8988T (cell line): ENCODE measurements around the gene FLVCR2.
"Not testable (repeated sequence)": the region's sequence is repeated elsewhere in the genome, so short reads cannot be mapped to it uniquely, and the experiment has no call there.

Source experiments
- DNase-seq: peaks from one replicate; pipeline ENCODE4 v3.0.0; 2011

FLVCR2 gene

DNA sequence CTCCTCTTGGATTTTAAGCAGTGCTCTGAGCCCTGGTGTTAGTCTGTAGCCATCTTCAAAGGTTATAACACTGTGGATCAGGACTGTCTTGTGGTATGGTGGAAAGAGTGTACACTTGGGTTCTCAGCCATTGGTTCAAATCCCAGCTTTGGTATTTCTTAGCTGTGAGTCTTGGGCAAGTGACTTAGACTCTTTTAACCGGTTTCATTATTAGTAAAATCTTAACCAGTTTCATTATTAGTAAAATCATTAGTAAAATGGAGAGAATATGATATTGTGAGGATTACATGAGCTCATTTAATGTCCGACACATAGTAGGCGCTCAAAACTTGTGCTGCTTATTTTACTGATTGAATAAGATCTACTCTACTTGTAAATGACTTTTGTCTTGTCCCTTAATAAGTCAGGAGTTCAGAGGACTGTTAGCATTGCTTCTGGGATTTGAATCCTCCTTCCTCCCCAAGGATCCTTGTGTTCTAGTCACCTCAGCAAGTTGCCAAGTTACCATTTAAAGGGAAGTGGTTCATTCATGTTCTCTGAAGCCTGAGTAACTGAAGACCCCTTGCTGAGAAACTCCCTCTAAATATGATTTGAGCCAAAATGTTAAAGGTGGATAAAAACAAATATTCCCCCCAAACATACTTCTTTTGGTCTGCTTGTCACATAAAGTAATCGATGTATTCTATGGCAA lies 95.1 kb downstream of the FLVCR2 start:
- no peak for DNase-seq

DNA sequence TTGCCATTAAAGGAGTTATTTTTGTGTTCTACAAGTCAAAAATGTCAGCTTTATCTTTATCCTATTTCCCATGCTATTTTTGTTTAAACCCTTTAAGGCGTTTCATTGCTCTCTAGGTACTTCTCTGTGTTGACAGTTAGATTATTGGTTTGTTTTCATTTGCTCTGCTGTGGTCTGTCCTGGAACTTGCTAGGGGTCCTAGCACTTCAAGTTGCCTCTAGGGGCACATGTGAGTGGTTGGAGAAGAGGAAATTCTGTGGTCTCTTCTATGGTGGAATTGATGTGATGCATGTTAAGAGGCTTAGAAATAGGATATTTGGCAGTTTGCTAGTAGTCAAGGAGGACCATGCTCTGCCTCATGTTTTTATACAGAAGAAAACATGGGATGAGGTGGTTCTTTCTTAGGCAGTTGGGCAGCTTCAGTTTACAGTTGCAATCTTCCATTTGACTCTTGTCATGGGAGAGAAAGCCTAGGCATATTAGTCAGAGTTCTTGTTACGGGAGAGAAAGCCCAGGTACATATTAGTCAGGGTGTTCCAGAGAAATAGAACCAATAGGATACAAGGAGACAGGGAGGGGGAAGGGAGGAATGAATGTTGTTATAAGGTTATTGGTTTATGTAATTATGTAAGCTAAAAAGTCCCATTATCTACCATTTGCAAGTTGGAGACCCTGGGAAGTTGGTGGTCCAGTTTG lies 97.0 kb downstream of the FLVCR2 start:
- no peak for DNase-seq

DNA sequence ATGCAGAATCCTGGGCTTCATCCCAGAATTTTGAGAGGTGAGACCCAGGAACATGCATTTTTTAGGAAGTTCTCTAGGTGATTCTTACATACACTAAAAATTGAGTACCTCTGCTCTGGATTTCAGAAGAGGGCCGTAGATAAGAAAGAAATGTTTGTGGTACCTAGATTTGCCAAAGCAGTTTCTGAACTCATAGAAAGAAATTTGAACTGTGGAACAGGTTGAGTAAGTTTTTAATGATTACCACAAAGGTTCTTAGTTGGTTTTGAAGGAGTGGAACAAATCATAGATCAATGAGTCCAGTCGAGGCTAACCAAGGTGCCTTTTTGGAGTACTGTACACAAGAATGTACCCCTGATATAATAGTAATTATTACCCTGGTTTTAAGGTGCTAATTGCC lies 107.5 kb downstream of the FLVCR2 start:
- DNase-seq: no peak

DNA sequence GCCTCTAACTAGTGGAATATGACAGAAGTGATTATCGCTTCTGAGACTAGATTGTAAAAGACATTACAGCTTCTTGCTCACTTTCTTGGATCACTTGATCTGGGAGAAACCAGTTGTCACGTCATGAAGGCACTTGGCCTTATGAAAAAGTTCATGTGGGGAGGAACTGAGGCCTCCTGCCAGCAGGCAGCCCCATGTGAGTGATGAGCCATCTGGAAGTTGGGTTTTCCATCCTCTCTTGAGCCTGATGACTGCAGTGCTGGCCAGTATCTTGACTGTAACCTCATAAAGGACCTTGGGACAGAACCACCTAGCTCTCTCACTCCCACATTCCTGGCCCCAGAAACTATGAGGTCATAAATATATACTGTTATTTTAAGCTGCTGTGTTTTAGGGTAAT lies 110.6 kb downstream of the FLVCR2 start:
- DNase-seq: no peak

DNA sequence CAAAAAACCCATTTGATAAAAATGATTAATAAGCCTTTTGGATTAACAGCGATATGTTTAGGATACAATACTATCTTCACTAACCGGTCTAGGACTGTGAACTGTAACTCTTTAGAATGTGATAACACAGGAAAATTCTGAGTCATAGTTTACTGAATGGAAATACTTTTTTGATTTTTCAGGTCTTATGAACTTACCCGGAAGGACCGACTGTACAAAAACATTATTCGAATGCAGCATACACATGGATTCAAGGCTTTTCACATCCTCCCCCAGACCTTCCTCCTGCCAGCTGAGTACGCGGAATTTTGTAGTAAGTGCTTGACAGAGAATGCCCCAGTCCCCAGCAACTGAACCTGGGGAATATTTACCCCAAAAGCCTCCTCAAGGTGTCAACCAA lies 111.6 kb downstream of the FLVCR2 start:
- DNase-seq: no peak

DNA sequence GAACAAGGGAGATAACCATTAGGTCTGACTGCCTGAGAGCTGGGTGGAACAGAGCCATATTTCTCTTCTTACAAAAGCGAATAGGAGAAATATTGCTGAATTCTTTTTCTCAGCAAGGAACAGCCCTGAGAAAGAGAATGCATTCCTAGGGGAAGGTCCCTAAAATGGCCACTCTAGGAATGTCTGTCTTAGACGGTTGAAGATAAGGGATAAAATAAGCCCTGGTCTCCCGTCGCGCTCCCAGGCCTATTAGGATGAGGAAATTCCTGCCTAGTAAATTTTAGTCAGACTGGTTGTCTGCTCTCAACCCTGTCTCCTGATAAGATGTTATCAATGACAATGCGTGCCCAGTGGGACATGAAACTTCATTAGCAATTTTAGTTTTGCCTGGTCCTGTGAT lies 116.6 kb downstream of the FLVCR2 start:
- not testable (repeated sequence) for DNase-seq

DNA sequence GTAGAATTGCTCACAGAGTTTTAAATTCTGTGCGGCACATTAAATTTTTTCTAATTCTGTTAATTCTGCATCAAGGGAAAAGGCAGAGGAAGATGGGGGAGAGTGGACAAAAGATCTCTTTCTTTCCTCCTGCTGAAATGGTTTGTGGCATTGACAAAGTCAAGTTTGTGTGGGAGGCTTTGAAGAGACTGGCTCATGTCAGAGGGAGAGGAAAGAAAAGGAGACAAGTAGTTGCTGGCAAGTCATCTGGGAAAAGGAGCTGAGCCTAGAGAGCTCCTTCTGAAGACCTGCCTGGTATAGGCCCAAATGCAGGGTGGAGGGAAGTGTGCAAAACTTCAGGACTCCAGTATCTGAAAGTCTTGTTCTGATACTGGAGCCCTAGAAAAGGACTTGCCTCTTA lies 119.0 kb downstream of the FLVCR2 start:
- no peak for DNase-seq
